ENCODE data around the gene ADD1.

The ADD1 gene

DNA sequence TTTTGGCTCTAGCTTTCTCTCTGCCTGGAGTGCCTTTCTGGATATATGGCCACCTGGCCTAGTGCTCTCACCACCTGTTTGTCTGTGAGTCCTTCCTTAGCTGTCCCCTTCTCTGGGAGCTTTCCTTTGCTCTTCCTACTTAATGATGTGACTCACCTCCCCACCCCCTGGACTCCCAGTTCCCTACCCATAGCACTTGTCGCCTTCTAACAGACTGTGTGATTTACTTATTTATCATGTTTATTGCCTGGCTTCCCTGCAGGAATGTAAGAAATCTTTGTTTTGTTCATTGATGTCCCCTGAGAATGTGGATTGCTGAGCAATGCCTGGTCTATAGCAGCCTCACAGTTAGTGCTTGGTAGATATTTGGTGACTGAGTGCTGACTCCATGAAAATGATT, 18.9 kb downstream of the ADD1 start:
- DNase-seq = peak in 1 of 2 experiments; percentile 11

GRCh38 chr4:2863649-2864048, 20.0 kb downstream of the ADD1 start:
- DNase-seq = no peak

DNA sequence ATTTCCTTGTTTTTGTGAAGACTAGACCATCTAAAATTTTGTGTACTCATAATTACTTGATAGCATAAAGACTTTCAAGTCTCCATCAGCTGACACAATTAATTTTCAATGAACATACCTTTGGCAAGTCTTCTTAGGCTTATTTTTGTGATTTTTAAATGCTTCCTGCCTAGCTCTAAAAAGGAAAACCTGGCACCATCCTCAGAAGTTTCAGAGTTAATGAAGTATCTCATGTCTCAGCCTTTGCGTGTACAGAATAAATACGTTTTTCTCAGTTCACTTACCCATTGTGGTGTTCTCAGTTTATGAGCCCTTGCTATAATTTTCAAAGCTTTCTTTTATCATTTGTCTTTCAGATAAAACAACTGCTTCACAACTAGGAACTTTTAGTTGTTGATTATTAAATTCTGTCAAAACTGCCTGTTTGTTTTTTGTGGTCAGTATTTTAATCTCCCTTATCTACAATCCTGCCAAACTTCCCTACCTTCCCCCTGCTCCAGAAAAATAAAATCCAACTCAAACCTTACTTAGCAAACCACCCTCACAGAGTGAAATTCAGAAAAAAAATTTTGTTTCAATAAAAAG, 21.6 kb downstream of the ADD1 start:
- no peak for DNase-seq

- DNase-seq = no peak
Measured at GRCh38 chr4:2866160-2866861, 22.7 kb downstream of the ADD1 start.

GRCh38 chr4:2866891-2867290, 23.2 kb downstream of the ADD1 start:
- DNase-seq = no peak

- peak; percentile 87 to 93 for DNase-seq
Measured at GRCh38 chr4:2867758-2868491, 24.3 kb downstream of the ADD1 start.

DNA sequence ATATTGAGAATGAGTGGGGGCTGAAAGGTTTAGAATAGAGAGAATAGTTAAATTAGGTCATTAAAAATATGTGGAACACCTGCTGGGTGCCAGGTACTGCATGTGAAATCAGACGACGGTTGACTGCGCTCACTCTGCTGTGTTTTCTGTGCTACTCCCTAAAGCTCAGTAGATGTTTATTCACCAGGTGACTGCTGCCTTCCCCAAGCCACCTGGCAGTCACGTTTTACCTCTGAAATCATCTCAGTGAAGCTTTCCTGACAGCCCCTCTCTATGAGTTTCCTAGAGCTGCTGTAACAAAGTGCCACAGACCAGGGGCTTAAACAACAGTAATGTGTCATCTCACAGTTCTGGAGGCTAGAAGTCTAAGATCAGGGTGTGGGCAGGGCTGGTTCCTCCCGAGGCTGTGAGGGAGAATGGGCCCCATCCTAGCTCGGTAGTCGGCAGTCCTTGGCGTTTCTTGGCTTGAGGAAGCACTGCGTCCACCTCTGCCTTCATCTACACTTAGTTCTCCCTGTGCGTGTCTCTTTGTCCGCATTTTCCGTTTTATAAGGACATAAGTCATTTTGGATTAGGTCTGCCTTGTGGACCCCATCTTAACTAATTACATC, 25.3 kb downstream of the ADD1 start:
- no peak for DNase-seq

DNA sequence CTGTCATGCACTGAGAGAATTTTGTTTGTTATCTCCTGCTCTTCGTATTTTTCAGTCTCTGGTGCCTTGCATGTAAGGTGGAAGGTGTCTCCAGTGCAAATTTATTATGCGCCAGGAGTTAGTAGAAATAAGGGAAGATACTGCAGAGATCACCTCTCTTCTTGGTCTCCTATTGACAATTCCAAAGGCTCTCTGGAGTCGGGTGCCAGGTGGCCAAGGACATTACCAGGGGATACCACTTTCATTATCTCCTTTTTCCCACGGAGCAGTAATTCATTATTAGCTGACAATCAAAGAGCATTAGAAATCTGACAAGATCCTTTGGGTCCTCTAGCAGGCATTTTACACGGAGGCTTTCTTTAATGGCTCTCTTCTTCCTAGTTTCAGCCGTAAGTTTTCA, 26.0 kb downstream of the ADD1 start:
- DNase-seq = peak; percentile 19 to 70

- no peak for DNase-seq
Measured at GRCh38 chr4:2870082-2870481, 26.4 kb downstream of the ADD1 start.

DNA sequence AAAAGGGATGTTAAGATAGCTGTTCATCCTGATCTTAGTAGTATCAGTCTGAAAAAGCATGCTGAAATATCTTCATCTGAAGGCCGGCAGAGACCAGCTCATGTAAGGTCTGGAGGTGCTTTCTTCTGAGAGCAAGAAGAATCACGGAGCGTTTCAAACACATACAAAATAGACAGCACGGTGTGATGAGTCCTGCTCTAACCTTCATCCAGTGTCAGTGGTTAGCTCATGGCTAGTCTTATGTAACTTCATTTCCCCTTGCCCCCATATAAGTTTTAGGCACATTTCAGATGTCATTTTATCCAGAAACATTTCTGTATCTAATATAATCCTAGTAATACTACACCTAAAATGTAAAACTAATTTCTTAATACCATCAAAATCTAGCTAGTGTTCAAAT, 27.8 kb downstream of the ADD1 start:
- no peak for DNase-seq

GRCh38 chr4:2871911-2872310, 28.3 kb downstream of the ADD1 start:
- DNase-seq = peak; percentile 18 to 69

GRCh38 chr4:2873329-2873728, 29.7 kb downstream of the ADD1 start:
- DNase-seq = no peak

DNA sequence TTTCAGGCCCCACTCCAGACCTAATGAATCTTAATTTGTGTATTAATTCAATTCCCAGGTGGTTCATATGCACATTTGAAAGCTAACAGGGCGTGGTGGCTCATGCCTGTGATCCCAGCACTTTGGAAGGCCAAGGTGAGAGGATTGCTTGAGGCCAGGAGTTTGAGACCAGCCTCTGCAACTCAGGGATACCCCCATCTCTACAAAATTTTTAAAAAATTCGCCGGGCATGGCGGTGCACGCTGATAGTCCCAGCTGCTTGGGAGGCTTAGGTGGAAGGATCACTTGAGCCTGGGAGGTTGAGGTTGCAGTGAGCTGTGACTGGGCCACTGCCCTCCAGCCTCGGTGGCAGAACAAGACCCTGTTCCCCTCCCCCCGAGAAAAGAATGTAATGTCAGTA, 31.2 kb downstream of the ADD1 start:
- no peak for DNase-seq

GRCh38 chr4:2875556-2875955, 31.9 kb downstream of the ADD1 start:
- no peak for DNase-seq

- DNase-seq = no peak
Measured at GRCh38 chr4:2878346-2878745, 34.7 kb downstream of the ADD1 start.

DNA sequence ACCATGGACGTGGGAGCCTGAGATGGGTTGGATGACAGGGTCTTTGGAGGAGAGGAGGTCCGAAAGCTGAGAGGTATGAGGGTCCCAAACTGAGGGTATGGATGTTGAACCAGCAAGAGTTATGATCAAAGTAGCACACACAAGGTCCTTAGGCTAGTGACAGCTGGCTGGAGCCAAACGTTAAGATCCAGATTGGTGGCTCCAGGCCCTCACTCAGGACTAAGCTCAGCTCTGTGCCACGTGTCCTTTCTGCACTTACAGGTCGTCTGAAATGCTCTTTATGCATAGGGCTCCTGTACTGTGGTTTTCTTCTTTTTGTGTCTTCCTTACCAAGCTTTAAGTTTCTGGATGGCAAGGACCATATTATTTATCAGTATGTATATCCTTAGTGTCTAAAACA, 35.4 kb downstream of the ADD1 start:
- DNase-seq = peak; percentile 50 to 76

DNA sequence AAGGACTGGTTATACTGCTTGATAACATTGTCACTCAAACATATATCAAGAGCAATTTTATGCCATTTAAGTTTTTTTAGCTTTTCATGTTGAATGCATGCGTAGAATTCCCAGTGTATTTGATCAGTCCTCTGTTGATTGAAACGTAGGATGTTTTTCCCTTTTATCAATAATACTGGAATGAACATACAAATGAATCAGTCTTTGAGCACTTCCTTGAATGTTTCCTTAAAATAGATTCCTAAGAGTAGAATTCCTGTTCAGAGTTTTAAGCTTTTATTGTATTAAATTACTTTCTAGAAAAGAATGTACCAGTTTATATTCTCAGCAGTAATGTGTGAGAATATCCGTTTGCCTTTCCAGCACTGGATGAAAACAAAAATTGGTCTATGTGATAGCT, 37.8 kb downstream of the ADD1 start:
- DNase-seq = no peak

DNA sequence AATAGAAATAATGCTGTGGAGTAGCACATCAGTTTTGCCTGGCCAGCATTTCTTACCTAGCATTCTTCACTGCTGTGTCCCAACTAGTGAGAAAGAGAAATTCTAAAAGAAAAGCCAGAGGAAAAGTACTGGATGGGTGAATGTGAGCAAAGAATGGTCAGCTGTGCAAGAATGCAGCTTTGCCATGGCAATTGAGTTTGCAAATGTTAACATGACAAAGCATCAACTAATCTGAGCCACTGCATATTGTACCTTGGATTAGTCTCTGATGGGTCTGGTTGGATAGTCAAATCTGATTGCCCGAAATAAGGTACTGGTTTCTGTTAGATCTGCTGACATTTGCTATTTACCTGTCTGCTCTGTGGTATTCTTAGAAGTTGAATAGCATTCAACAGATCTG, 38.7 kb downstream of the ADD1 start:
- no peak for DNase-seq

DNA sequence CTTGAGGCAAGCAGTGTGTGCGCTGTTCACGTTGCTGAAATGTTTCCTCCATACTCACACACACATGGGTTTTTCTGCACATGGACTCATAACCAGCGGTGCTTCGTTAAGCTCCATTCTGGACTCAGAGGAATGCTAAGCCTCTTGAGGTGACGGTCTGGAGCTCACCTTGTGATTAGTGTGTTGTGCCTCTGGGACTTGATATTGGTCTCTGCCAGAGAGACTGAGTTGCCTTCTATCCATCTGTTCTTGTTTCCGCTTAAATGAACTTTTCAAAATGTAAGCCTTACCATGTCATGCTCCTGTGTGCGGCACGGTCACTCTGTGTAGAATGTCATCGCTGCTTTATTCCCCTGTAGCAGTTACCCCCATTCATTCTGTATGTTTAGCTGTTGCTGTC, 42.5 kb downstream of the ADD1 start:
- DNase-seq = peak; percentile 76 to 92

GRCh38 chr4:2886622-2887021, 43.0 kb downstream of the ADD1 start:
- peak; percentile 59 to 91 for DNase-seq

- DNase-seq = peak in 1 of 2 experiments; percentile 83
Measured at GRCh38 chr4:2887343-2887742, 43.7 kb downstream of the ADD1 start.

- DNase-seq = peak in 1 of 2 experiments; percentile 62
Measured at GRCh38 chr4:2888886-2889285, 45.2 kb downstream of the ADD1 start.

DNA sequence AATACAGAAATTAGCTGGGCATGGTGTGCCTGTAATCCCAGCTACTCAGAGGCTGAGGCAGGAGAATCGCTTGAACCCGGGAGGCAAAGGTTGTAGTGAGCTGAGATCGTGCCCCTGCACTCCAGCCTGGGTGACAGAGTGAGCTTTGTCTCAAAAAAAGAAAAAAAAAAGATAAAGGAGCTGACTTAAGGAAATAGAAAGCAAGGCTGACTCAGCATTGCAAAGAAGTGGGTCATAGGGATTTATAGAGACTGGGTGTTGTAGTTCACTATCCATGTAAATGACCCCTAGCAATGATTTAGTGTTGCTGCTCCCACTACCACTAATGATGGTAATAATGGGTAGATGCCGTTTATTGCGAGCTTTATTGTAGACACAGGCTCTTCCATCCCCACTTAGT, 47.6 kb downstream of the ADD1 start:
- no peak for DNase-seq

DNA sequence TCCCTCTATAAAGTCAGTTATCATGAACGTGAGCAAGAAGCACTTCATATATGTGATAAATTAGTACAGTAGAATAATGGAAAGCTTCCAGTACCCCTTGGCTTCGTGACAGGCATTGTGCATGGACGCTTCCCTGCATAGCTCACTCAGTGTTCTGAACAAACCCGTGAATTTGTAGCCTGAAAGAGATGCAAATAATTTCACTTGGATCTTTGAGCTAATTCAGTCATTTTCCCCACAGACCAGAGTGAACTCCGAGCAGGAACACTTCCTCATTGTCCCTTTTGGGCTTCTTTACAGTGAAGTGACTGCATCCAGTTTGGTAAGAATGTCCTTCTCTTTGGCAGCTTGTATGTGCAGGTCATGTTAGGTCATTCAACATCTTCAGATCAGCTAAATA, 50.1 kb downstream of the ADD1 start:
- DNase-seq = no peak
